Spleen (tissue), 7 donors: ENCODE measurements around the gene CDC123.

Experiments
- POLR2A ChIP-seq, 3 donors: fragments of 450-650 bp; IDR thresholded peaks; one replicate each; pipeline ENCODE4 v1.5.1; 2017; ENCODE audit warnings: antibody characterized with exemption in 3 of 3, mild to moderate bottlenecking in 1 of 3
- POLR2AphosphoS5 ChIP-seq, 3 donors: sonication (generic); formaldehyde crosslinking; IDR thresholded peaks; one replicate each; pipeline ENCODE4 v1.5.1; 2017; ENCODE audit warnings: antibody characterized with exemption in 3 of 3
- TF ChIP-seq, protein P1 (sequence below), 11 experiments: fragments of 200-600 bp in 7 of 11; fragments of 450-650 bp in 4 of 11; sonication (generic) in 4 of 11; IDR thresholded peaks in 8 of 11; conservative IDR thresholded peaks in 3 of 11; 1 replicate in 7 of 11; 2 replicates in 4 of 11; pipeline versions ENCODE4 v1.4.0 to v1.8.0; 2016 to 2021; ENCODE audit warnings: antibody characterized with exemption in 11 of 11, inconsistent platforms in 4 of 11, mild to moderate bottlenecking in 1 of 11
- donor health status: DM: no; HTN: no; CAD: no; lungs with moderate emphysema.
- donor health status: DM: no; HTN: no; CAD: no.
- donor health status: DM: no; HTN: no; CAD: no.

DNA sequence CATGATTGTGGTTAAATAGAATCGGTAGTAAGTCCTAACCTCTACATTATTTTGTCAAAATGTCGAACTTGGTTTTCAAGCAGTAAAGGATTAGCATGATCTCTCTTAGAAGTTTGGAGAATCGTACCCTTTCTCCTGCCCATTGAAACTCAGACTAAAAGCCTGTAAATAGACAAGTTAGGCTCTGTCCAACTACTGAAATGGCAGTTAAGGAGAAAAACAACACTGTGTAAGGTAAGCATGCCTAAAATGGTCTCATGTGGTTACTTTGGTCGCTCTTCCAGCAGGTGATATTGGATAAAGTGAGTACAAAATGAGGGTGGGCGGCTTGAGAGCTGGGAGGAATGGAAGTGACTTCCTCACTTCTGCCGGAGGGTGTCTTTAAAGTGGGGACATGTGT, 41.5 kb upstream of the CDC123 start:
- TF ChIP-seq, protein P1, sequence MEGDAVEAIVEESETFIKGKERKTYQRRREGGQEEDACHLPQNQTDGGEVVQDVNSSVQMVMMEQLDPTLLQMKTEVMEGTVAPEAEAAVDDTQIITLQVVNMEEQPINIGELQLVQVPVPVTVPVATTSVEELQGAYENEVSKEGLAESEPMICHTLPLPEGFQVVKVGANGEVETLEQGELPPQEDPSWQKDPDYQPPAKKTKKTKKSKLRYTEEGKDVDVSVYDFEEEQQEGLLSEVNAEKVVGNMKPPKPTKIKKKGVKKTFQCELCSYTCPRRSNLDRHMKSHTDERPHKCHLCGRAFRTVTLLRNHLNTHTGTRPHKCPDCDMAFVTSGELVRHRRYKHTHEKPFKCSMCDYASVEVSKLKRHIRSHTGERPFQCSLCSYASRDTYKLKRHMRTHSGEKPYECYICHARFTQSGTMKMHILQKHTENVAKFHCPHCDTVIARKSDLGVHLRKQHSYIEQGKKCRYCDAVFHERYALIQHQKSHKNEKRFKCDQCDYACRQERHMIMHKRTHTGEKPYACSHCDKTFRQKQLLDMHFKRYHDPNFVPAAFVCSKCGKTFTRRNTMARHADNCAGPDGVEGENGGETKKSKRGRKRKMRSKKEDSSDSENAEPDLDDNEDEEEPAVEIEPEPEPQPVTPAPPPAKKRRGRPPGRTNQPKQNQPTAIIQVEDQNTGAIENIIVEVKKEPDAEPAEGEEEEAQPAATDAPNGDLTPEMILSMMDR (IDR thresholded peaks at IDR 0.05 in 8 of 11, conservative IDR thresholded peaks at IDR 0.05 in 3 of 11): no peak
- no peak for TF ChIP-seq POLR2A (IDR thresholded peaks at IDR 0.05)
- no peak for TF ChIP-seq POLR2AphosphoS5 (IDR thresholded peaks at IDR 0.05)
